Measurements from ENCODE around the gene ZMYM2. TPM values are rescaled to one million over a fixed set of nuclear protein-coding genes. Genes with fewer than 3 reads are reported as not detected.

Gene ZMYM2
- total RNA-seq, 1 donor from 2014 or later = 61.1 TPM

GRCh38 chr13:20116213-20116612 lies 157.7 kb downstream of the ZMYM2 start:
- H3K36me3 ChIP-seq (ENCODE audit: control insufficient read depth, insufficient read depth, low read length) = no peaks in the 10 kb centered on the region
- no peak for TF ChIP-seq CTCF (IDR thresholded peaks at IDR 0.05; ENCODE audit: insufficient read depth, low read length, severe bottlenecking)

GRCh38 chr13:20118268-20119140 lies 160.0 kb downstream of the ZMYM2 start:
- Histone ChIP-seq H3K4me3 (ENCODE audit: low read depth, low read length) (peak overlapping the region; percentile 61), H3K27me3 (ENCODE audit: control insufficient read depth, insufficient read depth, low read length) (no peaks in the 10 kb centered on the region), H3K36me3 (ENCODE audit: control insufficient read depth, insufficient read depth, low read length) (no peaks in the 10 kb centered on the region)
- DNase-seq (ENCODE audit: low read depth) (no peak), FAIRE-seq (no peak)
- no peak for TF ChIP-seq CTCF (IDR thresholded peaks at IDR 0.05; ENCODE audit: insufficient read depth, low read length, severe bottlenecking)

More at GRCh38 chr13:20116213-20116612, 157.7 kb downstream of the ZMYM2 start:
- H3K4me3 ChIP-seq (ENCODE audit: low read depth, low read length) = no peak overlapping the region
- FAIRE-seq (no peak), DNase-seq (ENCODE audit: low read depth) (no peak)
- no peaks in the 10 kb centered on the region for H3K27me3 ChIP-seq (ENCODE audit: control insufficient read depth, insufficient read depth, low read length)

GRCh38 chr13:20119960-20120359 lies 161.4 kb downstream of the ZMYM2 start:
- no peak for TF ChIP-seq CTCF (IDR thresholded peaks at IDR 0.05; ENCODE audit: insufficient read depth, low read length, severe bottlenecking)
- H3K27me3 ChIP-seq (ENCODE audit: control insufficient read depth, insufficient read depth, low read length) = no peaks in the 10 kb centered on the region
- no peak overlapping the region for H3K4me3 ChIP-seq (ENCODE audit: low read depth, low read length)
- no peak for FAIRE-seq
- no peaks in the 10 kb centered on the region for H3K36me3 ChIP-seq (ENCODE audit: control insufficient read depth, insufficient read depth, low read length)
- DNase-seq (ENCODE audit: low read depth) = no peak

- FAIRE-seq = no peak
- H3K27me3 ChIP-seq (ENCODE audit: control insufficient read depth, insufficient read depth, low read length) = no peaks in the 10 kb centered on the region
- DNase-seq (ENCODE audit: low read depth) = no peak
- no peaks in the 10 kb centered on the region for H3K36me3 ChIP-seq (ENCODE audit: control insufficient read depth, insufficient read depth, low read length)
- no peak overlapping the region for H3K4me3 ChIP-seq (ENCODE audit: low read depth, low read length)
- TF ChIP-seq CTCF (IDR thresholded peaks at IDR 0.05; ENCODE audit: insufficient read depth, low read length, severe bottlenecking) = no peak
Measured at GRCh38 chr13:20121159-20121525, 162.6 kb downstream of the ZMYM2 start.

GRCh38 chr13:20124303-20124702 lies 165.8 kb downstream of the ZMYM2 start:
- H3K36me3 ChIP-seq (ENCODE audit: control insufficient read depth, insufficient read depth, low read length) = no peaks in the 10 kb centered on the region
- no peak overlapping the region for H3K4me3 ChIP-seq (ENCODE audit: low read depth, low read length)
- TF ChIP-seq CTCF (IDR thresholded peaks at IDR 0.05; ENCODE audit: insufficient read depth, low read length, severe bottlenecking) = no peak
- DNase-seq (ENCODE audit: low read depth) (no peak), FAIRE-seq (no peak)
- no peaks in the 10 kb centered on the region for H3K27me3 ChIP-seq (ENCODE audit: control insufficient read depth, insufficient read depth, low read length)
